ENCODE measurements around the gene TEX264.

TEX264 gene

GRCh38 chr3:51750878-51751277 is 79.8 kb downstream of the TEX264 start:
- DNase-seq (ENCODE audit: low read depth in 2 of 2) = no peak

- no peak for DNase-seq (ENCODE audit: low read depth in 2 of 2)
Observed at GRCh38 chr3:51751287-51751686, 80.2 kb downstream of the TEX264 start.
